ENCODE data around the gene HAO2. TPM values are rescaled to one million over a fixed set of nuclear protein-coding genes. Genes with fewer than 3 reads are reported as not detected.

HAO2 gene
- total RNA-seq (2022; extraction: Qiagen RNA extraction; ENCODE audit: low read depth) = not detected in 5 replicates

GRCh38 chr1:119368554-119368953 lies at the start of gene HAO2:
HAO2 (plus strand) TSS chr1:119368785; CDS start chr1:119381086, 12,301 bp downstream.

GRCh38 chr1:119414950-119415349 lies 46.4 kb downstream of the HAO2 start, which contains the start of gene HSD3B2:
HSD3B2 (plus strand) TSS chr1:119415150; CDS start chr1:119415420, 270 bp downstream.

Other genes with a start within 250 kb of the HAO2 start
- 5.6 to 7.6 TPM (median 6.5 TPM) in 5 replicates for gene WARS2, start 228.1 kb upstream of the HAO2 start, total RNA-seq (2022; extraction: Qiagen RNA extraction; ENCODE audit: low read depth)
- gene HSD3B2, start 46.4 kb downstream of the HAO2 start, total RNA-seq (2022; extraction: Qiagen RNA extraction; ENCODE audit: low read depth) = not detected in 5 replicates
- not detected in 5 replicates for gene HSD3B1, start 138.4 kb downstream of the HAO2 start, total RNA-seq (2022; extraction: Qiagen RNA extraction; ENCODE audit: low read depth)